ENCODE data around the gene AGRN.

Gene AGRN

GRCh38 chr1:1035291-1035943 is 15.5 kb downstream of the AGRN start:
- Histone ChIP-seq H3K4me3 (ENCODE audit: low read depth in 1 of 5, low read length in 5 of 5) (no peak overlapping the region), H3K4me1 (ENCODE audit: control insufficient read depth in 5 of 5, insufficient read depth in 5 of 5, low read length in 5 of 5) (peaks cover 0 to 30% (median 21%) of the 10 kb centered on the region in 5 donors), H3K27me3 (ENCODE audit: control insufficient read depth in 5 of 5, insufficient read depth in 4 of 5, low read length in 5 of 5) (peaks cover 25 to 68% (median 52%) of the 10 kb centered on the region in 5 donors)

GRCh38 chr1:1037366-1038327 is 17.7 kb downstream of the AGRN start:
- H3K27me3 ChIP-seq (ENCODE audit: control insufficient read depth in 5 of 5, insufficient read depth in 4 of 5, low read length in 5 of 5), result peaks cover 11 to 51% (median 37%) of the 10 kb centered on the region in 5 donors
- no peaks in the 10 kb centered on the region for H3K9me3 ChIP-seq (ENCODE audit: control insufficient read depth in 5 of 5, low read length in 5 of 5)
- H3K4me3 ChIP-seq (ENCODE audit: low read depth in 1 of 5, low read length in 5 of 5), result no peak overlapping the region
- no peaks in the 10 kb centered on the region for H3K36me3 ChIP-seq (ENCODE audit: control insufficient read depth in 5 of 5, insufficient read depth in 5 of 5, low read length in 5 of 5)
- H3K4me1 ChIP-seq (ENCODE audit: control insufficient read depth in 5 of 5, insufficient read depth in 5 of 5, low read length in 5 of 5), result peaks cover 0 to 27% (median 21%) of the 10 kb centered on the region in 5 donors
- no peak overlapping the region for H3K27ac ChIP-seq (ENCODE audit: low read depth, low read length)
- no peak overlapping the region for H3K9ac ChIP-seq (ENCODE audit: low read length in 5 of 5)

More at GRCh38 chr1:1035291-1035943, 15.5 kb downstream of the AGRN start:
- Histone ChIP-seq H3K36me3 (ENCODE audit: control insufficient read depth in 5 of 5, insufficient read depth in 5 of 5, low read length in 5 of 5) (peaks cover 0 to 2% (median 0%) of the 10 kb centered on the region in 5 donors), H3K9me3 (ENCODE audit: control insufficient read depth in 5 of 5, low read length in 5 of 5) (no peaks in the 10 kb centered on the region), H3K27ac (ENCODE audit: low read depth, low read length) (no peak overlapping the region), H3K9ac (ENCODE audit: low read length in 5 of 5) (no peak overlapping the region)

- Histone ChIP-seq H3K27ac (ENCODE audit: low read depth, low read length) (no peak overlapping the region), H3K27me3 (ENCODE audit: control insufficient read depth in 5 of 5, insufficient read depth in 4 of 5, low read length in 5 of 5) (peaks cover 11 to 47% (median 34%) of the 10 kb centered on the region in 5 donors), H3K9ac (ENCODE audit: low read length in 5 of 5) (no peak overlapping the region), H3K4me3 (ENCODE audit: low read depth in 1 of 5, low read length in 5 of 5) (no peak overlapping the region), H3K36me3 (ENCODE audit: control insufficient read depth in 5 of 5, insufficient read depth in 5 of 5, low read length in 5 of 5) (peaks cover 0 to 4% (median 0%) of the 10 kb centered on the region in 5 donors), H3K4me1 (ENCODE audit: control insufficient read depth in 5 of 5, insufficient read depth in 5 of 5, low read length in 5 of 5) (peaks cover 0 to 22% (median 15%) of the 10 kb centered on the region in 5 donors), H3K9me3 (ENCODE audit: control insufficient read depth in 5 of 5, low read length in 5 of 5) (no peaks in the 10 kb centered on the region)
Measured at GRCh38 chr1:1038694-1039093, 18.8 kb downstream of the AGRN start.

- Histone ChIP-seq H3K27me3 (ENCODE audit: control insufficient read depth in 5 of 5, insufficient read depth in 4 of 5, low read length in 5 of 5) (peaks cover 11 to 44% (median 30%) of the 10 kb centered on the region in 5 donors), H3K4me1 (ENCODE audit: control insufficient read depth in 5 of 5, insufficient read depth in 5 of 5, low read length in 5 of 5) (peaks cover 0 to 17% (median 11%) of the 10 kb centered on the region in 5 donors), H3K9me3 (ENCODE audit: control insufficient read depth in 5 of 5, low read length in 5 of 5) (no peaks in the 10 kb centered on the region), H3K9ac (ENCODE audit: low read length in 5 of 5) (no peak overlapping the region), H3K36me3 (ENCODE audit: control insufficient read depth in 5 of 5, insufficient read depth in 5 of 5, low read length in 5 of 5) (peaks cover 0 to 8% (median 0%) of the 10 kb centered on the region in 5 donors), H3K4me3 (ENCODE audit: low read depth in 1 of 5, low read length in 5 of 5) (no peak overlapping the region), H3K27ac (ENCODE audit: low read depth, low read length) (no peak overlapping the region)
Measured at GRCh38 chr1:1039145-1039910, 19.4 kb downstream of the AGRN start.

- peaks cover 11 to 40% (median 29%) of the 10 kb centered on the region in 5 donors for H3K27me3 ChIP-seq (ENCODE audit: control insufficient read depth in 5 of 5, insufficient read depth in 4 of 5, low read length in 5 of 5)
- peak overlapping the region in 3 of 5 donors; percentile 43 to 65 (median 57) for H3K4me3 ChIP-seq (ENCODE audit: low read depth in 1 of 5, low read length in 5 of 5)
- H3K27ac ChIP-seq (ENCODE audit: low read depth, low read length), result no peak overlapping the region
Measured at GRCh38 chr1:1040004-1040991, 20.4 kb downstream of the AGRN start.

GRCh38 chr1:1041092-1041523 is 21.2 kb downstream of the AGRN start:
- H3K4me3 ChIP-seq (ENCODE audit: low read depth in 1 of 5, low read length in 5 of 5), result no peak overlapping the region
- H3K36me3 ChIP-seq (ENCODE audit: control insufficient read depth in 5 of 5, insufficient read depth in 5 of 5, low read length in 5 of 5), result peaks cover 0 to 22% (median 4%) of the 10 kb centered on the region in 5 donors
- H3K9me3 ChIP-seq (ENCODE audit: control insufficient read depth in 5 of 5, low read length in 5 of 5), result no peaks in the 10 kb centered on the region
- no peak overlapping the region for H3K9ac ChIP-seq (ENCODE audit: low read length in 5 of 5)
- peaks cover 11 to 35% (median 28%) of the 10 kb centered on the region in 5 donors for H3K27me3 ChIP-seq (ENCODE audit: control insufficient read depth in 5 of 5, insufficient read depth in 4 of 5, low read length in 5 of 5)
- H3K27ac ChIP-seq (ENCODE audit: low read depth, low read length), result no peak overlapping the region
- peaks cover 0 to 13% (median 10%) of the 10 kb centered on the region in 5 donors for H3K4me1 ChIP-seq (ENCODE audit: control insufficient read depth in 5 of 5, insufficient read depth in 5 of 5, low read length in 5 of 5)

More at GRCh38 chr1:1040004-1040991, 20.4 kb downstream of the AGRN start:
- Histone ChIP-seq H3K36me3 (ENCODE audit: control insufficient read depth in 5 of 5, insufficient read depth in 5 of 5, low read length in 5 of 5) (peaks cover 0 to 17% (median 2%) of the 10 kb centered on the region in 5 donors), H3K4me1 (ENCODE audit: control insufficient read depth in 5 of 5, insufficient read depth in 5 of 5, low read length in 5 of 5) (peaks cover 0 to 13% (median 10%) of the 10 kb centered on the region in 5 donors), H3K9ac (ENCODE audit: low read length in 5 of 5) (peak overlapping the region in 2 of 5 donors; percentile 23 to 41), H3K9me3 (ENCODE audit: control insufficient read depth in 5 of 5, low read length in 5 of 5) (no peaks in the 10 kb centered on the region)

- H3K4me3 ChIP-seq (ENCODE audit: low read depth in 1 of 5, low read length in 5 of 5), result no peak overlapping the region
- H3K27ac ChIP-seq (ENCODE audit: low read depth, low read length), result no peak overlapping the region
- peaks cover 11 to 31% (median 24%) of the 10 kb centered on the region in 5 donors for H3K27me3 ChIP-seq (ENCODE audit: control insufficient read depth in 5 of 5, insufficient read depth in 4 of 5, low read length in 5 of 5)
- H3K36me3 ChIP-seq (ENCODE audit: control insufficient read depth in 5 of 5, insufficient read depth in 5 of 5, low read length in 5 of 5), result peaks cover 0 to 25% (median 6%) of the 10 kb centered on the region in 5 donors
- H3K9ac ChIP-seq (ENCODE audit: low read length in 5 of 5), result no peak overlapping the region
- no peaks in the 10 kb centered on the region for H3K9me3 ChIP-seq (ENCODE audit: control insufficient read depth in 5 of 5, low read length in 5 of 5)
- peaks cover 0 to 13% (median 10%) of the 10 kb centered on the region in 5 donors for H3K4me1 ChIP-seq (ENCODE audit: control insufficient read depth in 5 of 5, insufficient read depth in 5 of 5, low read length in 5 of 5)
Measured at GRCh38 chr1:1041873-1042272, 22.0 kb downstream of the AGRN start.

GRCh38 chr1:1042835-1043234 is 22.9 kb downstream of the AGRN start:
- H3K36me3 ChIP-seq (ENCODE audit: control insufficient read depth in 5 of 5, insufficient read depth in 5 of 5, low read length in 5 of 5), result peaks cover 0 to 31% (median 10%) of the 10 kb centered on the region in 5 donors
- no peaks in the 10 kb centered on the region for H3K9me3 ChIP-seq (ENCODE audit: control insufficient read depth in 5 of 5, low read length in 5 of 5)
- H3K9ac ChIP-seq (ENCODE audit: low read length in 5 of 5), result no peak overlapping the region
- no peak overlapping the region for H3K4me3 ChIP-seq (ENCODE audit: low read depth in 1 of 5, low read length in 5 of 5)
- peaks cover 0 to 13% (median 10%) of the 10 kb centered on the region in 5 donors for H3K4me1 ChIP-seq (ENCODE audit: control insufficient read depth in 5 of 5, insufficient read depth in 5 of 5, low read length in 5 of 5)
- H3K27ac ChIP-seq (ENCODE audit: low read depth, low read length), result no peak overlapping the region
- H3K27me3 ChIP-seq (ENCODE audit: control insufficient read depth in 5 of 5, insufficient read depth in 4 of 5, low read length in 5 of 5), result peaks cover 11 to 24% (median 15%) of the 10 kb centered on the region in 5 donors

Measured in subcutaneous abdominal adipose tissue (tissue), 5 donors.